Gastroesophageal sphincter (tissue), 4 donors: Measurements from ENCODE around the gene EML3. TPM values are rescaled to one million over a fixed set of nuclear protein-coding genes. Genes with fewer than 3 reads are reported as not detected.
"Not testable (repeated sequence)": the region's sequence is repeated elsewhere in the genome, so short reads cannot be mapped to it uniquely, and the experiment has no call there.

Source experiments
- ATAC-seq: fragments of 150-250 bp; one replicate; pipeline ENCODE4 v1.9.1; 2016; ENCODE audit warnings: mild to moderate bottlenecking, moderate library complexity
- H3K27ac ChIP-seq, 4 donors: fragments of 200-600 bp; sonication (generic) in 3 of 4; 1 replicate in 3 of 4; 2 replicates in 1 of 4; pipeline ENCODE4 v1.5.1; 2016 to 2019
- H3K27me3 ChIP-seq: fragments of 200-600 bp; sonication (generic); one replicate; pipeline ENCODE4 v1.5.1; 2019
- H3K36me3 ChIP-seq, 2 donors: fragments of 200-600 bp; sonication (generic); one replicate each; pipeline ENCODE4 v1.5.1; 2019; ENCODE audit warnings: control low read depth in 1 of 2
- H3K4me1 ChIP-seq, 3 donors: fragments of 200-600 bp; sonication (generic); 1 replicate in 2 of 3; 2 replicates in 1 of 3; pipeline ENCODE4 v1.5.1; 2016 to 2019; ENCODE audit warnings: control low read depth in 2 of 3
- H3K4me3 ChIP-seq, 2 donors: fragments of 200-600 bp; sonication (generic); one replicate each; pipeline ENCODE4 v1.5.1; 2019; ENCODE audit warnings: mild to moderate bottlenecking in 1 of 2, moderate library complexity in 1 of 2
- H3K9me3 ChIP-seq, 3 donors: fragments of 200-600 bp; sonication (generic); one replicate each; pipeline ENCODE4 v1.5.1; 2017 to 2019; ENCODE audit warnings: control low read depth in 2 of 3
- CTCF ChIP-seq, 4 experiments: fragments of 200-600 bp in 2 of 4; fragments of 450-650 bp in 2 of 4; sonication (generic) in 1 of 4; IDR thresholded peaks; one replicate each; pipeline ENCODE4 v1.5.1; 2017 to 2019; ENCODE audit warnings: antibody characterized with exemption in 4 of 4, mild to moderate bottlenecking in 2 of 4, moderate library complexity in 2 of 4
- EP300 ChIP-seq: sonication (generic); formaldehyde crosslinking; IDR thresholded peaks from one replicate; pipeline ENCODE4 v1.6.1; 2017; ENCODE audit warnings: antibody characterized with exemption, mild to moderate bottlenecking
- POLR2A ChIP-seq, 2 donors: fragments of 450-650 bp; IDR thresholded peaks; one replicate each; pipeline ENCODE4 v1.6.1; 2017; ENCODE audit warnings: antibody characterized with exemption in 2 of 2, mild to moderate bottlenecking in 2 of 2, moderate library complexity in 1 of 2
- POLR2AphosphoS5 ChIP-seq: sonication (generic); formaldehyde crosslinking; IDR thresholded peaks from one replicate; pipeline ENCODE4 v1.6.1; 2017; ENCODE audit warnings: antibody characterized with exemption
- WGBS, 2 donors: methylation state at CpG; one replicate each; pipeline ENCODE4 v1.1.5; 2018; ENCODE audit warnings: low coverage in 1 of 2; 5-methylcytosine and 5-hydroxymethylcytosine counted together
- total RNA-seq, 4 donors: library from RNA; depleted of rRNA; stranded (reverse); fragments of >200 nt; gene quantifications; one replicate each; pipeline ENCODE4 v1.1.0, GENCODE V29; 2016

The EML3 gene
- total RNA-seq, 4 donors from 2014 or later = 25.4 to 36.7 (median 31.9) TPM

DNA sequence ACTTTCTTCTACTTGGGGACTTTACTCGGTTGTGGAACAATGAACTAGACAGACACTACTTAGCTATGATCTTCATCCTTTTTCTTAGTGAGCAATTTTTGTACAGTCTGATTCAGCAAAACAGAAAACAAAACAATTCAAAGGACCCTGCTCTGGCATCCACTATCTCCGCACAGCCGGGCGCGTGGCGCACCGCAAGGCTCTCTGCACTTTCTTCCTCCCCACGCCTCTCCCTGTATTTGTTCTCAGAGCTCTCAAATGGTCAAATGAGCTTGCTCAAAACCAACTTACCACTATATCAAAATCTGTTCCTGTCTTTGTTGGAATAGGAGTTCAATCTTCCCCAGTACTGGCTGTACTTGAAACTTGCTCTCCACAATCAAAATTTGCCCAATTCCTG is 46.3 kb downstream of the EML3 start:
- peak overlapping the region in 1 of 4 donors; percentile 35 for H3K27ac ChIP-seq
- no peak for ATAC-seq
- TF ChIP-seq POLR2A (IDR thresholded peaks at IDR 0.05) = no peak
- no peak for TF ChIP-seq CTCF (IDR thresholded peaks at IDR 0.05)
- TF ChIP-seq EP300 = no peak
- TF ChIP-seq POLR2AphosphoS5 = no peak

DNA sequence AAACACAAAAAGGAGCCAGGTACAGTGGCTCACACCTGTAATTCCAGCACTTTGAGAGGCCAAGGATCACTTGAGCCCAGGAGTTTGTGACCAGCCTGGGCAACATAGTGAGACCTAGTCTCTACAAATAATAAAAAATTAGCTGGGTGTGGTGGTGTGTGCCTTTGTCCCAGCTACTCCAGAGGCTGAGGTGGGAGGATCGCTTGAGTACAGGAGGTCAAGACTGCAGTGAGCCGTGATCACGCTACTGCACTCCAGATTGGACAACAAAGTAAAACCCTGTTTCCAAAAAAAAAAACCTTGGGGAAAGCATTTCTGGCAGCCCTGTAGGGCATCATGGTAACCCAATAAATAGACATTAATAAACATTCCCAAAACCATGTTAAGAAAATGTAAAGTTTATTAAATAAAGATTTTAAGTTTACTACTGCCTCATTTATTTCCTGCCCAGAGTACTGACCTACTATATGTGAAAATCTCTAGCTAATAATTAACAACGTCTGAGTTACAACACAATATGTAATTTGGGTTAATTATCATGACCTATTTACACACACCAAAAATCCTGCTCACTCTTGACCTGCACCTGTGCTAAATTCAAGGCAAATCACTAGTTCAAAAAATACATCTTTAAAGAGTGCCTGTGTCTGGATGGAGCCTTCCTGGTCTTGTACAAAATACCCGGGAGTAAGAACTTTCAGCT is 47.3 kb downstream of the EML3 start:
- Histone ChIP-seq H3K9me3 (no peaks in the 10 kb centered on the region), H3K4me3 (no peak overlapping the region), H3K4me1 (peaks cover 0 to 42% (median 5%) of the 10 kb centered on the region in 3 donors), H3K36me3 (peaks cover 0 to 89% of the 10 kb centered on the region in 2 donors), H3K27ac (peak overlapping the region in 1 of 4 donors; percentile 35), H3K27me3 (no peaks in the 10 kb centered on the region)
- ATAC-seq = no peak
- WGBS, 2 donors = 35 to 46% methylated on average over 2 to 4 of the region's 5 CpGs
- TF ChIP-seq POLR2AphosphoS5 (no peak), CTCF (IDR thresholded peaks at IDR 0.05) (no peak), POLR2A (IDR thresholded peaks at IDR 0.05) (no peak), EP300 (no peak)

More for the DNA sequence above, 46.3 kb downstream of the EML3 start:
- no peaks in the 10 kb centered on the region for H3K27me3 ChIP-seq
- no peaks in the 10 kb centered on the region for H3K9me3 ChIP-seq
- H3K4me3 ChIP-seq = no peak overlapping the region
- H3K36me3 ChIP-seq = peaks cover 0 to 98% of the 10 kb centered on the region in 2 donors
- 88 to 95% methylated on average over 8 of the region's 8 CpGs for WGBS, 2 donors
- peaks cover 0 to 42% (median under 1%) of the 10 kb centered on the region in 3 donors for H3K4me1 ChIP-seq

- peak overlapping the region; percentile 74 to 94 (median 88) for H3K27ac ChIP-seq
- not testable (repeated sequence) for ATAC-seq, H3K27me3 ChIP-seq, H3K9me3 ChIP-seq, H3K4me3 ChIP-seq
- WGBS, 2 donors = 34 to 53% methylated on average over 3 of the region's 3 CpGs
- peaks cover 0 to 76% of the 10 kb centered on the region in 2 donors for H3K36me3 ChIP-seq
- peaks cover 3 to 60% (median 16%) of the 10 kb centered on the region in 3 donors for H3K4me1 ChIP-seq
These were observed 50.8 kb downstream of the EML3 start for GRCh38 chr11:62561677-62562230.

GRCh38 chr11:62560566-62561103 is 51.9 kb downstream of the EML3 start:
- Histone ChIP-seq H3K9me3 (no peaks in the 10 kb centered on the region), H3K4me3 (peak overlapping the region in 1 of 2 donors; percentile 4), H3K27ac (peak overlapping the region; percentile 82 to 95 (median 94)), H3K36me3 (peaks cover 0 to 65% of the 10 kb centered on the region in 2 donors), H3K4me1 (peaks cover 3 to 71% (median 26%) of the 10 kb centered on the region in 3 donors), H3K27me3 (no peaks in the 10 kb centered on the region)
- TF ChIP-seq CTCF (IDR thresholded peaks at IDR 0.05) (peak in 3 of 4 experiments; percentile 92 to 94 (median 93)), POLR2AphosphoS5 (peak; percentile 92), POLR2A (IDR thresholded peaks at IDR 0.05) (no peak)
- WGBS, 2 donors = 17 to 25% methylated on average over 2 of the region's 2 CpGs
- peak; percentile 89 for ATAC-seq

GRCh38 chr11:62559626-62560025 is 52.9 kb downstream of the EML3 start:
- 40 to 70% methylated on average over 1 to 3 of the region's 5 CpGs for WGBS, 2 donors
- Histone ChIP-seq H3K4me3 (peak overlapping the region in 1 of 2 donors; percentile 4), H3K27ac (peak overlapping the region; percentile 70 to 95 (median 94)), H3K4me1 (peaks cover 5 to 81% (median 36%) of the 10 kb centered on the region in 3 donors), H3K36me3 (peaks cover 0 to 55% of the 10 kb centered on the region in 2 donors)
- H3K27me3 ChIP-seq, ATAC-seq, H3K9me3 ChIP-seq: not testable (repeated sequence)
